ENCODE measurements around the gene PRKG2. TPM values are rescaled to one million over a fixed set of nuclear protein-coding genes. Genes with fewer than 3 reads are reported as not detected.

The PRKG2 gene
- total RNA-seq, 4 donors from 2014 or later: 0.91 to 6.5 (median 2.8) TPM

DNA sequence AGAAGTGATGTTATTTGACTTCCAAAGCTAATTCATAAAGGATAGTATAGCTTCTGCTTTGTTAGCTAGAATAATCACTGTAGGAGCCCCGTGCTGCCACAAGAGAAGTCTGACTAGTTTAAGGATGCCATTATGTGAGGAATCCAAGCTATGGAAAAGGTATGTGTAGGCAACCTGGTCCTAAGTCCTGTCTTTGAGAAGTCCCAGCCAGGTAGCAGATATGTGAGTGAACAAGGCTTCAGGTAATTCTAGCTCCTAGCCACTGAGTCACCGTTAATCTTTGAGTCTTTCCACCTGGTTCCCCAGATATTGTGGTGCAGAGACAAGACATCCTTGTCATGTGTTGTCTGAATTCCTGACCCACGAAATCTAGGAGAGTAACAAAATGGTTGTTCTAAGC lies 129.0 kb downstream of the PRKG2 start:
- no peaks in the 10 kb centered on the region for H3K4me1 ChIP-seq
- no peaks in the 10 kb centered on the region for H3K27me3 ChIP-seq
- TF ChIP-seq CTCF (IDR thresholded peaks at IDR 0.05) (no peak), POLR2A (IDR thresholded peaks at IDR 0.05) (no peak)
- DNase-seq: no peak
- 57 to 69% methylated on average over 3 of the region's 3 CpGs for WGBS, 2 donors
- H3K27ac ChIP-seq: no peak overlapping the region
- intact Hi-C loops (cut with DNase I): no loop called here
- no peaks in the 10 kb centered on the region for H3K36me3 ChIP-seq
- no peak overlapping the region for H3K4me3 ChIP-seq
- H3K9me3 ChIP-seq: no peaks in the 10 kb centered on the region

DNA sequence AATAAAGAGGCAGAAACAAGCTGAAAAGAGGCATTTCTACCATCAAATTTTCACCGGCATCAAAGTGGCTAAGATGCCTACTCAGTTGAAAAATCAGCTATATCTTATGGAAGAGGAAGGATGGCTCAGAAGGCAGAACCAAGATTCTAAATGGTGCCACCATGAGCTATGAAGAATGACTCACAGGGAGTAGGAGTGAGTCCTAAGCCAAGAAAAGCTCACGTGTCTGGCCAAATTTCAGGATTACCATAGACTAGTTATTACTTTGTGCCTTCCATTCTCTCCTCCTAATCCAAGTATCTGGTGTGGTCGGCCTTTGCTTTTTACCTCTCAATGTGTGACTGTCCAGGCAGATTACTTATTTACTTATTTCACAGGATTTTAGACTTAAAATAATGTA lies 129.7 kb downstream of the PRKG2 start:
- Histone ChIP-seq H3K36me3 (no peaks in the 10 kb centered on the region), H3K4me1 (no peaks in the 10 kb centered on the region), H3K27me3 (no peaks in the 10 kb centered on the region), H3K4me3 (no peak overlapping the region), H3K27ac (no peak overlapping the region), H3K9me3 (no peaks in the 10 kb centered on the region)
- 63 to 66% methylated on average over 3 of the region's 3 CpGs for WGBS, 2 donors
- intact Hi-C loops (cut with DNase I): no loop called here
- TF ChIP-seq POLR2A (IDR thresholded peaks at IDR 0.05) (no peak), CTCF (IDR thresholded peaks at IDR 0.05) (no peak)
- DNase-seq: no peak

- intact Hi-C loops (cut with DNase I): no loop called here
- Histone ChIP-seq H3K9me3 (no peaks in the 10 kb centered on the region), H3K36me3 (no peaks in the 10 kb centered on the region), H3K27me3 (no peaks in the 10 kb centered on the region), H3K4me1 (no peaks in the 10 kb centered on the region), H3K4me3 (no peak overlapping the region), H3K27ac (no peak overlapping the region)
- DNase-seq: no peak
- no peak for TF ChIP-seq CTCF (IDR thresholded peaks at IDR 0.05)
- no peak for TF ChIP-seq POLR2A (IDR thresholded peaks at IDR 0.05)
- 20 to 65% methylated on average over 1 to 3 of the region's 3 CpGs for whole genome bisulfite sequencing, 2 donors
Observed at GRCh38 chr4:81084634-81085033, 130.4 kb downstream of the PRKG2 start.

DNA sequence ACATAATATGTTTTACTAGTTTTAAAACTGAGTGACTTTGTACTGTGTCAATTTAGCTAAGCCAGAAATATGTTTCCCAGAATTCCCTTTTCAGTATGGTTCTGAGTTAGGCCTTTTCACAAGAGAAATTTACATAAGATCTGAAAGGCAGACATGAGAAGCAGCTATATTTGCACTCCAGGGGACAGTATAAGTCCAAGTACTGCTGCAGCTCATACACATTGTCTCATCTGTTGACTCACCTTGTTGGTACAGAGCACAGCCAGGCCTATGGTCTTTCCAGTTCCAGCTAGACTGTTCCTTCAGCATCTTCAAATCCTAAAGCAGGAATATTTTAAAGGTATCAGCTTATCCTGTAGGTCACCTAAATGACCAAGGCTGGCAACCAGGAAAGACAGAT lies 131.0 kb downstream of the PRKG2 start:
- Histone ChIP-seq H3K36me3 (no peaks in the 10 kb centered on the region), H3K9me3 (no peaks in the 10 kb centered on the region), H3K4me1 (no peaks in the 10 kb centered on the region), H3K4me3 (no peak overlapping the region), H3K27me3 (no peaks in the 10 kb centered on the region), H3K27ac (no peak overlapping the region)
- no peak for DNase-seq
- TF ChIP-seq CTCF (IDR thresholded peaks at IDR 0.05): peak in 2 of 6 experiments; percentile 16 to 51
- no peak for TF ChIP-seq POLR2A (IDR thresholded peaks at IDR 0.05)
- intact Hi-C loops (cut with DNase I): no loop called here

GRCh38 chr4:81081156-81081555 lies 133.9 kb downstream of the PRKG2 start:
- no peak for DNase-seq
- Histone ChIP-seq H3K27ac (no peak overlapping the region), H3K4me3 (no peak overlapping the region), H3K9me3 (no peaks in the 10 kb centered on the region), H3K36me3 (no peaks in the 10 kb centered on the region), H3K4me1 (no peaks in the 10 kb centered on the region), H3K27me3 (no peaks in the 10 kb centered on the region)
- TF ChIP-seq CTCF (IDR thresholded peaks at IDR 0.05) (no peak), POLR2A (IDR thresholded peaks at IDR 0.05) (no peak)
- WGBS, 2 donors: 78 to 90% methylated on average over 2 to 3 of the region's 5 CpGs
- intact Hi-C loops (cut with DNase I): no loop called here

Data from esophagus squamous epithelium (tissue), 5 donors.